ENCODE measurements around the gene PHYKPL.
"Not testable (repeated sequence)": the region's sequence is repeated elsewhere in the genome, so short reads cannot be mapped to it uniquely, and the experiment has no call there.

The PHYKPL gene

DNA sequence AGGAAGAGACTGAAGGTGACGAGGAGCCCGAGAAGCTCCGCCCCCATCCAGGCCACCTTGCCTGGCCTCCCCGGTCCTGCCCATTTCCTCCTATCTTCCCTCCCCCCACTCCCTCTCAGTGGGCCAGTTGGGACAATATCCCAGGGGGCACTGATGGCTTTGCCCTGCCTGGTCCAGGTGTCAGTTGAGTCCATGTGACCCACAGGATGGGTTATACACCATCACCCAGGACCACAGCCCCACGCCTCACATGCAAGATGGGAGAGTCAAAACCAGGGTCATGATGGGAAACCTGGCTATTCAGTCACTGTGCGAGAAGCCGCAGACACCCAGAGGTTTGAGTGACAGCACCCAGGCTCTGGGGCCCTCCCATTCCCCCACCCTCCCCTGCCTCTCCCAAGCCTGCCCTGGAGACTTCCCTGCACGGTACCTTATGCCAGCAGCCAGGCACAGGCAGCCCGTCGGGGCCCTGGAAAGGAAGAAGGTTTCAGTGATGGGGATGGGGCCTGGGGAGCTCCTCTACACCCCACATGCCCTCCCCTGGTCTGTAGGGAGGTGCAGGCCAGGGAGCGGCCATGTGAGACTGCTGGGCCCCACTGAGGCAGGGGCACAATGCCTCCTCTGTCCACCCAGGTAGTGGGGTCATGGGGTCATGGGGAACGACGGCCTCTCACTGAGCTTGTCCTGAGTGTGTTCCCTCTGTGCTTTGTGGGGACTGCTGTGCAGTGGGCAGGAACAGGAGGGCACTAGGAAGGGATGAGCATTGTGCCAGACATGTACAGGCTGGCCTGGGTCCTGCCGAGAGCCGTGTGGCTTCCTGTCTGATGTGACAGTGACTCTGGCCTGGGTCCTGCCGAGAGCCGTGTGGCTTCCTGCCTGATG is 6.3 kb upstream of the PHYKPL start:
- no peak for DNase-seq

DNA sequence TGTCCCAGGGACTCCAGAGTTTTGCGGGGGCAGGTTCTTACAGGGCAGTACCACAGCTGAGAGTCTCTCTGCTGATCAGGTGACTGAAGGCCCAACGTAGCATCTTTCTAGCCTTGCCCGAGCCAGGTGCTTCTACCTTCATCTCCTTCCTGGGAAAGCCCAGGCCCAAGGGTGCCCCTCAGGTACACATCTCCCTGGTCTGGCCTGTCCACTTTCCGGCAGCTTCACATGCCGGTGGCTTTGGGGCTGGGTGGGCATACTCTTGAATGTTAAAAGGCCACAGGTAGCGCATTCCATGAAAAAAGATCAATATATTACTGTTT is 5.7 kb upstream of the PHYKPL start:
- DNase-seq: no peak

DNA sequence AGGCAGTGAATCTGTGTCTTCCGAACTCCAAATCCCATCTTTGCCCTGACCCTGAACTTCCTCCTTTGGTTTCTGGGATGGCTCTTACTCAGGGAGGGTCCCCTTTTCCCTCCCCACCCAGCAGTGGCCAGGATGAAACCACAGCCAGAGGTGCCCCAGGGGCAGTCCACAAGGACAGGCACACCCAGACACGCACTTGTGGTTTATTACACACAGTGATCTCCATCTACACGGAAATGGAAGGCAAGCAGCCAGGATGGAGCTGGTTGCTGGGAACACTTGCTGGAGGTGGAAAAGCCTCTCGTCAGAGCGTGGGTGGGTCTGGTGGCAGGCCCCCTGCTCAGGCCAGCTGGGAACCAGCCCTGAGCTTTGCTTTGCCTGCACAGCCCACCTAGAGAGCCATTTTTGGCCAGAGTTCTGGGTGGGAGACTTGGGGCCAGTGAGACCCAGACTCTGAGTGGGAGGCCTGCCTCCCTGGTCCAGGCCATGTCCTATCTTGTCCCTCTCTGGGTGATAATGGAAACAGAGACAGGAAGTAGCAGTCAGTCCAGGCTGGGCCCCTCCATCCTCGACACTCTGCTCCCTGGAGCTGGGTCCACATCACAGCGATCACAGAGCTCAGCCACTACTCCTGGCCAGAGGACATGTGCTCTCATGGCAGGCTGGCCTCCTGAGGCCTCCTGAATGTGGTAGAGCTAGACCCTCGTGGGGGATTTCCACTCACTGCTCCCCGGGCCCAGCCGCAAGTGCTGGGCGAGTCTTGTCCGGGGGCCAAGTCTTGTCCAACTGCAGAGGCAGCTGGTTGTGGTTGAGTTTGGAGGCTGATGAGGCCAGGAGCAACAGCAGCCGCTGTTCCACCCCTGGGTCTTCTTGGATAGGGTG is 5.1 kb upstream of the PHYKPL start:
- no peak for DNase-seq

DNA sequence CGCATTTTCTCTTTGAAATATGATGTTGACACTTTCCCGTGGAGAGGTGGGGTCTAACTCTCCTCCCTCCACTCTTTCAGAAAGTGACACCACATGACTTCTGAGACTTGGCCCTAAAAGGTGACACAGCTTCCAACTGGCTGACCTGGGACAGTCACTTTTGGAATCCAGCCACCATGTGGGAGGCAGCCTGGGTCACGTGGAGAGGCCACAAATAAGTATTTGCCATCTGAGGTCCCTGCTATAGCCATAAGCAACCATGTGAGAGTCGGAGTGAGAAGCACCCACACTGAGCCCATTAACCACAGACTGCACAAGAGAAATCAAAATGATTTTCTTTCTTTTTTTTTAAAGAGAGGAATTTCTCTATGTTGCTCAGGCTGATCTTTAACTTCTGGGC is 4.1 kb upstream of the PHYKPL start:
- no peak for DNase-seq

DNA sequence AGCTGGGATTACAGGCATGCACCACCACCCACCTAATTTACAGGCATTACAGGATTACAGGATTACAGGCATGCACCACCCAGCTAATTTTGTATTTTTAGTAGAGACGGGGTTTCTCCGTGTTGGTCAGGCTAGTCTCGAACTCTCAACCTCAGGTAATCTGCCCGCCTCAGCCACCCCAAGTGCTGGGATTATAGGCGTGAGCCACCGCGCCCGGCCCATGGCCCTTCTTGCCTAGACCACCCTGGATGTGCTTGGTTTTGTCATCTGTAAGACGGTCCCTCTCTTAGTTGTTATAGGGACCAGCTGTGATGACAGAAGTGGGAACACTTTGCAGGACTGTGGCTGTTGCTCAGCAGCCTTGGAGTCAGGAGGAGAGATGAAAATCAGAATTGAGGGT is 3.5 kb upstream of the PHYKPL start:
- no peak for DNase-seq

DNA sequence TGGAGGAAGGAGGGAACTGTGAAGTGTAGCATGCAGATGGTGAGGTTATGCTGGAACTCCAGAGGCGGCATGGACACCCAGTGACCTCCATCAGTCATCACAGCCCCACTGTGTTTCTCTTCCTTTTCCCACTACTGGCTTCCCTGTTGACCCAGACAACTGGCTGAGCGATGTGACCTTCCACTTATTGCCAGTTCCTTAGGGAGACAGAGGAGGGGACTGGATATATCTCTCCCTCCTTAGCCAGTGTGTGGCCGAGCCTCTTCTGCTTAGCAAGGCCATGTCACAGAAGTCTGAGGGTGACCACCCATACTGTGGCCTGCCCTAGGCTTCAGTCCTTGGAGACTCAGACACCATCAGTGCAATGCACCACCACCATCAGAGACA is 3.0 kb upstream of the PHYKPL start:
- DNase-seq: no peak

DNA sequence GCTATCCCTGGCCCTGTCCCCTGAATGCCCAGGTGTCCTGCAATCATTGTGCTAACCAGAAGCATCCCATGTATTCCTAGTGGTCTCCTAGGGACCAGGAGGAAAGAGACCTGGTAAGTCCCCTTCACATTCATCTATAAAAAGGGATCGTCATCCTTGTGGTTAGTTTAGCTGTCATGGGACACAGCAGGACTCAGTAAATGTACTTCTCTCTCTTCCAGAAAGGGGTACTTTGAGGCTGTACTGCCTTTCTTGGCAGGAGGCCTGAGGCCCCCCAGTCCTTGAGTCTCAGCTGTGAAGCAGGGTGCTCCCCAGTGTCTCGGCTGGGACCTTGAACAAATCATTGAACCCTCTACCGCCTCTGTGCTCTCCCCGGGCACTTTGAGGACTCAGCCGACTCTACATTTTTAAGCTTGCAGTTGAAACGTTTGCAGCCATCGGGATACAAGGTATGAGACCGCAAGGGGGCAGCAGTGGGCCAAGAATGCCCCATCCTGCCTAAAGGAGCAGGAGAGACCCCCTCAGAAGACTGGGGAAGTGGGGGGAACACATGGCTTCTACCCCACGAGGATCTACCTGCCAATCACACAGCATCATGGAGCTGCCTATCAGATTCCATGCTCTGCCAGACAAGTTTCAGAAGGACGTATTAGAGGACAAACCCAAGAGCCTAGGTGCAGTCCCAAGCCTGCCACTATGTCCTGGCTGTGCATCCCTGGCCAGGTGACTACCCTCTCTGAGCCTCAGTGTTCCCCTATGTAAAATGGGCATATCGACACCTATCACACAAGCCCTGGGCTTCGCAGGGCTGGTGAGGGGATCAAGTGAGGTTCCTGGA is 2.4 kb upstream of the PHYKPL start:
- peak; percentile 50 for DNase-seq

DNA sequence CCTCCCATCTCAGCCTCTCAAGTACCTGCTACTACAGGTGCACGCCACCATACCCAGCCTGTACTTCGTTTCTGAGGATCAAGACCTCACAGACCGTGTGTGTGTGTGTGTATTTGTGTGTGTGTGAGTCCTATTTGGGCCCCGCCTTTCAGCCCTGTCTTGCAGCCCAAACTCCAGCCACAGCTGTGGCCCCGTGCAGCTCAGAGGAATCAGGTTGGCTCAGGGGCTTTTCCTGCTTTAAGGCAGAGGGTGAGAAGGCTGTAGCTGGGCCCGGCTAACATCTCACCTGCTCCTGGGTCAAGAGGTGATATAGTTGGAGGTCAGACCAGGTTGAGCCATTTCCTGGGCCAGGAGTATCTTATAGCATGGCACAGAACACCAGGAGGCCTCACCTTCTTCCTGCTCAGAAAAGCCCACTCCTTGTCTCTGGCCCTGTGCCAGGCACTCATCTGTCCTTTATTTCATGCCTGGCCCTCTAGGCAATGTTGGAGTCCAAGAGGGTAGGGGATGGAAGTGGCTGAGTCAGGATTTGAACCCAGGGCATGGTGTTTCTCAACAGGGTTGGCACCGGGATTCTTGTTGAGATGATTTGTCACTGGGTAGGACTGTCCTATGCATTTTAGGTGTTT is 1.6 kb upstream of the PHYKPL start:
- no peak for DNase-seq

DNA sequence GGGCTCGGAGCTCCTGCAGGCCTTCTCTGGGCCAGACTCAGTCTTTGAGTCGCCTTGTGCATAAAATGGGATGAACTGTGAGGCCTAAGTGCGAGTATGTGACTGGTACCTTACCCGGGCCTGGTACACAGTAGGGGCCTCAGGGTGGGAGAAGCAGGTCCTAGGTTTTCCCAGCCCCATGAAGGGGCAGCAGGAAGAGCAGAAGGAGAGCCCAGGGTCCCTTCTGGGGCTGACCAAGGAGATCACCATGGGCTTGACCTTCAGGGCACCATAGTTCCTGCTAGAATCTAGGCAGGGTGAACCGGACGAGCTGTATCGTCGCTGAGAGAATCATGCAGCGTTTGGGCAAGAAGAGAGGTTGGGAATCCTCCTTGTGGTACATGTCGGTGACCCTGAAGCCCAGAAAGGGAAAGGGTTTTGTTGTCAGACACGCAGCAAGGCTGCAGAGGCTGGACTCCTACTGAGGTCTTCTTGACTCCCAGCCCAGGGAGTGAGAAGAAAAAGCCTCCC is 373 bp upstream of the PHYKPL start:
- DNase-seq: no peak

DNA sequence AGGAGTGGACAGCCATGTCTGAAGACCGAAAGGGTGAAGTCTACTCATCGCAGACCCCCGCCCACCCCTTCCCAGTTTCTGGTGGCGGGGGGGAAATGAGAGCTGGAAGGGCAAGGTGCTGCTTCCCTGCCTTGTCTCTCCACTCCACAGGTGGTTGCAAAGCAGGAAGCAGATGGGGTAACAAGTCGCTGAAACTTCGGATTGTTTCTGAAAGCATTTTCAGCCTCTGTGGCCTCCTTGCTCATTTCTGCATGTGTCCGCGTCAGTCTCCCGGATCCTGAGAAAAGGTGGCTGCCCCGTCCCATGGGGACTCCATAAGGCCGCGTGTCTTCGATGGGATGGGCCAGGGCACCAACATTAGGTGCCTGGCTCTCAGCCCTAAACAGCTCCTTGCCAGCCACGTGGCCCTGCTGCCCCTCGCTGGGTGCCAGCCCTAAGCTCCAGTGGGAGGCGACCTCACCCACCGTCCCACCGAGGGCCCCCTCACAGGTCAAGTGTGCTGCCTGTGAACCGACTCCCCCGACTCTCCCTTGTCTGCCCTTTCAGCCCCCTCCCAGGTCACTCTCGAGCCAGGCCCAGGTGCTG is 971 bp downstream of the PHYKPL start:
- no peak for DNase-seq

DNA sequence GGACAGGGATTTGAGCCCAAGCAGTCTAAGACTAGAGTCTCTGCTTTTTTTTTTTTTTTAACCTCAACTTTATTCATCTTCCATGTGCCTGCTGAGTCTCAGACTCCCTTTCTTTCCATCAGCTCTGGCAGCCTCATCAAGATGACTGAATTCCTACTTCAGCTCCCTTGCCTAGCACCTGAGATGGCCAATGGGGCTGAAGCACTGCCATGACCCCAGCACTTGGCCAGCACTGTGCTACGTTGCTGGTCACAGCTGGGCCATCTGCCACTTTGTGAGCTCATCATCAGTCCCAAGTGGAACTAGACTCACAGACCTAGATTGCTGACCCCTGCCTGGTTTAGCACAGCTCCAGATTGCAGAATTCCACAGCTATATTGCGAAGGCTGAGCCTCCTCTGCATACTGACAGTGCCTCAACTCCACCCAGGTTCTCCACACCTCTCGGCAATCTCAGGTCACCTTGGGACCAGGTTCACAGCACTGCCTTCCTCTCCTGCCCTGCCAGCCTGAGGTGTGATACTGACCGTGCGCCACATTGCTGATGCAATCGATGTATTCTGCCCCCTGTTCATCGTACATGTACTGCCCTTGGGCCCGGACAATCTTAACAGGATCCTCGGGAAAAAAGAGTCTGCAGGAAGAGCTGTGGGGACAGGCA is 1.6 kb downstream of the PHYKPL start:
- no peak for DNase-seq

DNA sequence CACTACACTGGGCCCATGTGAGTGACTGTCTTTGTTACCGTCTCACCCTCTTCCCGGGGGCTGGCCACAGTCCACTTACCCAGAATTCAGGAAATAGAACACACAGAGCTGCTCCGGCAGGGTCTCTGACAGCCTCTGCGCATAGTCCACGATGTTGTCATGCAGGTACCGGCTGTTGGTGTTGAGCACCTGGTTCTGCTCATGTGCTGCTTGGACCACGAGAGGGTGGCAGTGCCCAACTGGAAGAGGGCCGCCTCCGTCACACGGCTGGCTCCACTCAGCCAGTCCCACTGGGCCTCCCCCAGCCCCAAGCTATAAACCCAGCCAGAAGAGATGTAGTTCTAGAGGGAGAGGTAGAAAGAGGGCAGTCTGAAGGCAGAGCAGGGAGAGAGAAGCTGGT is 2.7 kb downstream of the PHYKPL start:
- DNase-seq: no peak

DNA sequence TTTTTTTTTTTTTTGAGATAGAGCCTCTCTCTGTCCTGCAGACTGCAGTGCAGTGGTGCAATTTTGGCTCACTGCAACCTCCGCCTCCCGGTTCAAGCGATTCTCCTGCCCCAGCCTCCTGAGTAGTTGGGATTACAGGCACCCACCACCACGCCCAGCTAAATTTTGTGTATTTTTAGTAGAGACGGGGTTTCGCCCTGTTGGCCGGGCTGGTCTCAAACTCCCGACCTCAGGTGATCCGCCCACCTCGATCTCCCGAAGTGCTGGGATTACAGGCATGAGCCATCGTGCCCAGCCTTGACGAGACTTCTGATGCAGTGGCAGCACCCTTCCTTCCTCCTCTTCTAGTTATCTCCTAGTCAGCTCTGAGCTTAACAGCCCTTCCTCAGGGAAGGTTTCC is 3.5 kb downstream of the PHYKPL start:
- DNase-seq: not testable (repeated sequence)

DNA sequence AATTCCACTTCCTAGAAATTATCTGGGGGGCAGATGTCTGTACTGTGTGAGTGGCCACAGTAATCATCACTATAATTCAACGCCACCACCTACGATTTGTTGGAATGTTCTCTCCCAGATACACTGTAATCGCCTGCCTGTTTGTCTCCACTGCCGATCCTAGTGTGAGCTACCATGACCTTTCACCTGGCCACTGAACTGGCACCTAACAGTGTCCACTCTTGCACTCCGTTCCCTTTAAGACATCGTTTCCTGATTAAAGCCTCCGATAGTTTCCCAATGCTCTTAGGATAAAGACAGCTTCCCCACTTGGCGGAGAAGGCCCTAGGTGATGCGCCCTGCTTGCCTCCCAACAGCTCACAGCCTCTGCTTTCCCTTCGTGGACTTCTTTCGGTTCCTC is 4.0 kb downstream of the PHYKPL start:
- DNase-seq: no peak

DNA sequence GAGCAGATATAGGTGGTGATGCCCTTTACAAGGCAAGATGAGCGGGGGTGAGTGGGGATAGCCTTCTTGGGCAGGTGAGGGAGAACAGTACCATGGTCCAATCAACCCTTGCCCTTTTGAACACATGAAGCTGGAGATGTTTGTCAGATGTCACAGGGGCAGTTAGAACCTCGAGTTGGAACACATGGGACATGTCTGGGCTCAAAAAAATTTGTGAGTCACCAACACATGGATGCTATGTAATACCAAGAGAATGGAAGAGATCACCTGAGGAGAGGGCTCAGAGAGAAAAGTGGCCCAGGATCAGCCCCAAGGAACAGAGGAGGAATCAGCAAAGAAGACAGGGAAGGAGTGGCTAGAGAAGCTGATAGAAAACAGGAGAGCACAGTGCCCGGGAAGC is 4.7 kb downstream of the PHYKPL start:
- no peak for DNase-seq

DNA sequence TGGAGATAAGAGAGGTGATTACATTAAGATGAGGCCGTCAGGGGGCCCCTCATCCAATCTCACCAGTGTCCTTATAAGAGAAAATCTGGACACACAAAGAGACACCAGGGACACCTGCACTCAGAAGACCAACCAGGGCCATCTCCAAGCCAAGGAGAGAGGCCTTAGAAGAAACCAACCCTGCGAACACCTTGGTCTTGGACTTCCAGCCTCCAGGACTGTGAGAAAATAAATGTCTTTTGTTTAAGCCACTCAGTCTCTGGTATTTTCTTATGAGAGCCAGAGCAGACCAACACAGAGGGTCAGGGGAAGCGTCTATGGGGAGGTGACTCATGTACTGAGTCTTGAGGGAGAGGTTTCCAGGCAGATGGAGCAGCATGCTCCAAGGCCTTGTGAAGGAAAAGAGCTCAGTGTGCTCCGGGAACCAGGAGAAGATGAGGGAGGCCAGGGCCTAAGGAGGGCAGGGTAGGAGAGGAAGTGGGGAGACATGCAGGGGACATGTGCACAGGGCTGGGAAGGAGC is 5.4 kb downstream of the PHYKPL start:
- no peak for DNase-seq

DNA sequence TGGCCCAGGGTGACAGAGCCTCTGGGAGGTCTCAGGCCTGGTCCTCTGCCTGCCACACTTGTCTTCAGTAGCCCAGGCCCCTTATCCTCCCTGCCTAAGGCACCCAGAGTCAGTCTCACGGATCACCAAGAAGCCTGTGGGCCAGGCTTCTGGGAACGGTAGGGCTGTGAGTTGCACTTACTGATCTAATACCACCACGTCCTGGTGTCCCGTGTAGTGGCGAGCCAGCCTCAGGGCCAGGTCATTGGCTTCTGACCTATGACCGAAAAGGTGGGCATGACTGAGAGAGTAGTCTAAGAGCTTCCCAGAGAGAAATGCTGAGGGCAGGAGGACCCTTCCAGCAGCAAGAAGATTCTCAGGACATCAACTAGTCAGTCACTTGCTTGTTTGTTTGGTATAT is 7.4 kb downstream of the PHYKPL start:
- DNase-seq: no peak

DNA sequence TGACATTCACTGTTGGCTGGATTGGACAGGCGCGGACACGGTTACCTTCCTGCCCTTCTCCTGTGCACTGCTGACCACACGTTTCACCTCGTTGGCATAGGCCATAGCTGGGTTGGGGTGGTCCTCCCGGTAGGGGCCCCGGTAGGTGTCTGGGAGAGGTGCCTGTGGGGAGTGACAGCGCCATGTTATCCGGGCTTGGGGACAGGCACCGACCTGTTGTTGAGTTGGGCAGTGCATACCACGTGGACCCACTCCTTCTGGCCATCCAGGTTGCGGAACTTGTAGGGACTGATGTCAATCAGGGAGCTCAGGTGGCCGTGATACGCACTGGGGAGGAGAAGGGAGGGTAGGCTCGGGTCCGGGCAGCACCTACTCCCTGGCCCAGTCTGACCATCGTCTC is 8.2 kb downstream of the PHYKPL start:
- DNase-seq: no peak

DNA sequence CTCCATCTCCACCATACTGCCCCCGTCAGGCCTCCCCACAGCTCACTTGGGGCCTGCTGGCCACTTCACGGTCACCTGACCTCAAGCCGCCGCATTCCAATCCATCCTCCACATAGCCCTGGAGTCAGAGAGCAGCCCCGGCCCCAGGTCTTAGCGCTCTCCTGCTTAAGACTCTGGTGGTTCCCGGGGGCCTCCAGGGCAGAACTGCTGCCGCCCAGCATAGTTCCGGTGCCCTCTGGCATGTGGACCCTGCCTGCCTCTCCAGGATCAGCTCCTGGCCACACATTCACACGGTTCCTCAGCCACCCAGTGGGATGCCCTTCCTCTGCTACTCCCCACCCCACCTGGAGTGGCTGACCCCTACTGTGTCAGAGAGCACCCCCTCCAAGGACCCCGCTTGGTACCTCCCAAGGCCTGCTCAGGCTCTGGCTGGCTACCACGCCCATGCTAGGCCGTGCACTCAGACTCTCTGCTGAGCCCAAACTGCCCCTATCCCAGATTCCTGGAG is 8.7 kb downstream of the PHYKPL start:
- DNase-seq: no peak

DNA sequence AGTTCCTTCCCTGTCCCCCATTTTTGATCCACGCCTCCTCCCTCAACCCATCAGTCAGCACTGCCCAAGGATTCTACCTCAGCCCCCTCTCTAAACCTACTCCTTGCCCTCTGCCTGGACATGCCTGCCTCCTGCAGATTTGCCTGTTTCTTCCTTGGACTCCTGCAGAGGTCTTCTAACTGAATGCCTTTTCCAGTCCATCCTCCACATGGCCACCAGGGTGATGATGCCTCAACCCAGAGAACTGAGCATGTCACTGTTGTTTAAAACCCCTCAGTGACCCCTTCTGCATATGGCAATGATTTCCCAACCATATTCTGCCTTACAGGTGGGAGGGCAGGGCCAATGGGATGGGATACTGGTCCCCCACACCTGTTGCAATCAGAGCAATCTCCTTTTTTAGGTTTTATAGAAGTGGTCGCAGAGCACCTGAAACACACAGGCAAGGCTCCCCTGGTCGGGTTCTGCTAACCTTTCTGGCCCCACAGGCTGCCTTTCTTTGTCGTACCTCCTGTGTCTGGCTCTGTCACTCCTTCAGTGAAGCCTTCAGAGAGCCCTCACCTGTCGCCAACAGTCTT is 9.3 kb downstream of the PHYKPL start:
- DNase-seq: no peak

DNA sequence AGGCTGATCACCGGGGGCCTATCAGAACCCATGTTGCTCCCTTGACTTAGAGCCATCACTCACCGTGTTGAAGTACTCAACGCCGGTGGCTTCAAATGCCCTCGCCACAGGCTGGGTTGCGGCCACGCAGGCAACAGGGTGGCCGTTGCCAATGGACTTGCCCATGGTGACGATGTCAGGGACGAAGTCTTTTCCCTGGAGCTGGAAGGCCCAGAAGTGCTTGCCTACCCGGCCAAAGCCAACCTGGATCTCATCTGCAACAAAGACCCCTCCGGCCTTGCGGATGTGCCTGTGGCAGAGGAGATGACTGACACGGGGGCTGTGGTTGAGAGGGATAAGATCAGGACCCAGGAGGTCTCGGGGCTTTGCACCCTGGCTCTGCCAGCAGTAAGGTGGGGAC is 10.3 kb downstream of the PHYKPL start:
- no peak for DNase-seq

Measured in fibroblast of skin of abdomen (primary cell).